SK-N-SH treated with all-trans-retinoic acid at 6 μM for 48 hours (cell line): ENCODE results near the gene SCAMP5.

Experiments used
- ARNTL ChIP-seq: fragments of 450-650 bp; formaldehyde crosslinking; IDR thresholded peaks from 2 replicates; pipeline ENCODE4 v1.5.0; 2020; ENCODE audit warnings: low read depth, mild to moderate bottlenecking, moderate library complexity, borderline replicate concordance
- BACH2 ChIP-seq: fragments of 250-450 bp; sonication (Bioruptor Pico); IDR thresholded peaks from 2 replicates; pipeline ENCODE4 v1.9.0; 2021; ENCODE audit warnings: mild to moderate bottlenecking, borderline replicate concordance
- CSDC2 ChIP-seq: fragments of 250-450 bp; sonication (Bioruptor Pico); IDR thresholded peaks from 2 replicates; pipeline ENCODE4 v1.5.0; 2020; ENCODE audit warnings: mild to moderate bottlenecking, moderate library complexity
- SNAI2 ChIP-seq: fragments of 250-450 bp; sonication (Bioruptor Pico); IDR thresholded peaks from 2 replicates; pipeline ENCODE4 v1.5.0; 2020; ENCODE audit warnings: mild to moderate bottlenecking, moderate library complexity
- TOX ChIP-seq: fragments of 250-450 bp; sonication (Bioruptor Pico); IDR thresholded peaks from 2 replicates; pipeline ENCODE4 v1.8.0; 2021; ENCODE audit warnings: mild to moderate bottlenecking, moderate library complexity, borderline replicate concordance
- ZFP3 ChIP-seq: fragments of 250-450 bp; sonication (Bioruptor Pico); IDR thresholded peaks from 2 replicates; pipeline ENCODE4 v1.5.0; 2020; ENCODE audit warnings: mild to moderate bottlenecking, moderate library complexity
- ZFP30 ChIP-seq: fragments of 450-650 bp; formaldehyde crosslinking; IDR thresholded peaks from 2 replicates; pipeline ENCODE4 v1.5.0; 2022; ENCODE audit warnings: mild to moderate bottlenecking, moderate library complexity
- ZNF565 ChIP-seq: fragments of 450-650 bp; formaldehyde crosslinking; conservative IDR thresholded peaks from 2 replicates; pipeline ENCODE4 v1.5.0; 2020; ENCODE audit warnings: low read depth, mild to moderate bottlenecking, moderate library complexity
- TF ChIP-seq, protein P1 (sequence below): fragments of 250-450 bp; sonication (Bioruptor Pico); IDR thresholded peaks from 2 replicates; pipeline ENCODE4 v1.5.1; 2020; ENCODE audit warnings: low read depth, mild to moderate bottlenecking, moderate library complexity
- TF ChIP-seq, protein P2 (sequence below): fragments of 250-450 bp; sonication (Bioruptor Pico); IDR thresholded peaks from 2 replicates; pipeline ENCODE4 v1.8.0; 2020; ENCODE audit warnings: mild to moderate bottlenecking, moderate library complexity, borderline replicate concordance

DNA sequence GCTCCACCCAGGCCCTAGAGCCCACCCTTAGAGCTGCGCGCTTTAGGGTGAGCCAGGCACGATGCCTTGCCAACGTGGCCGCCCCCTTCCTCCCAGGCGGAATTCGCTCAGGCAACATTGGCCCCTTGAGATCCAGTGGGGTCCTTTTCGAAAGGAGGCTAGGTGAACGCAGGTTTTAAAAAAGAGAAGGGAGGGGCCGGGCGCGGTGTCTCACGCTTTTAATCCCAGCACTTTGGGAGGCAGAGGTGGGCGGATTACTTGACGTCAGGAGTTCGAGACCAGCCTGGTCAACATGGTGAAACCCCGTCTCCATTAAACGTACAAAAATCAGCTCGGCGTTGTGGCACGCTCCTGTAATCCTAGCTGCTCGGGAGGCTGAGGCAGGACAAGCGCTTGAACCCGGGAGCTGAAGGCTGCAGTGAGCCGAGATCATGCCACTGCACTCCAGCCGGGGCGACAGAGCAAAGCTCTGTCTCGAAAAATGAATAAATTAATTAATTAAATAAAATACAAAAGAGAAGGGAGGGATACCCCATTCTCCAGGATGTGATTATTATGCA is 37.8 kb upstream of the SCAMP5 start:
- TF ChIP-seq ZNF565 (CRISPR knock-in tag) = no peak
- no peak for TF ChIP-seq TOX (CRISPR knock-in tag)
- no peak for TF ChIP-seq ZFP30
- no peak for TF ChIP-seq CSDC2 (CRISPR knock-in tag)
- TF ChIP-seq, protein P1, sequence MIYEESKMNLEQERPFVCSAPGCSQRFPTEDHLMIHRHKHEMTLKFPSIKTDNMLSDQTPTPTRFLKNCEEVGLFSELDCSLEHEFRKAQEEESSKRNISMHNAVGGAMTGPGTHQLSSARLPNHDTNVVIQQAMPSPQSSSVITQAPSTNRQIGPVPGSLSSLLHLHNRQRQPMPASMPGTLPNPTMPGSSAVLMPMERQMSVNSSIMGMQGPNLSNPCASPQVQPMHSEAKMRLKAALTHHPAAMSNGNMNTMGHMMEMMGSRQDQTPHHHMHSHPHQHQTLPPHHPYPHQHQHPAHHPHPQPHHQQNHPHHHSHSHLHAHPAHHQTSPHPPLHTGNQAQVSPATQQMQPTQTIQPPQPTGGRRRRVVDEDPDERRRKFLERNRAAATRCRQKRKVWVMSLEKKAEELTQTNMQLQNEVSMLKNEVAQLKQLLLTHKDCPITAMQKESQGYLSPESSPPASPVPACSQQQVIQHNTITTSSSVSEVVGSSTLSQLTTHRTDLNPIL = no peak
- no peak for TF ChIP-seq BACH2 (CRISPR knock-in tag)
- TF ChIP-seq, protein P2, sequence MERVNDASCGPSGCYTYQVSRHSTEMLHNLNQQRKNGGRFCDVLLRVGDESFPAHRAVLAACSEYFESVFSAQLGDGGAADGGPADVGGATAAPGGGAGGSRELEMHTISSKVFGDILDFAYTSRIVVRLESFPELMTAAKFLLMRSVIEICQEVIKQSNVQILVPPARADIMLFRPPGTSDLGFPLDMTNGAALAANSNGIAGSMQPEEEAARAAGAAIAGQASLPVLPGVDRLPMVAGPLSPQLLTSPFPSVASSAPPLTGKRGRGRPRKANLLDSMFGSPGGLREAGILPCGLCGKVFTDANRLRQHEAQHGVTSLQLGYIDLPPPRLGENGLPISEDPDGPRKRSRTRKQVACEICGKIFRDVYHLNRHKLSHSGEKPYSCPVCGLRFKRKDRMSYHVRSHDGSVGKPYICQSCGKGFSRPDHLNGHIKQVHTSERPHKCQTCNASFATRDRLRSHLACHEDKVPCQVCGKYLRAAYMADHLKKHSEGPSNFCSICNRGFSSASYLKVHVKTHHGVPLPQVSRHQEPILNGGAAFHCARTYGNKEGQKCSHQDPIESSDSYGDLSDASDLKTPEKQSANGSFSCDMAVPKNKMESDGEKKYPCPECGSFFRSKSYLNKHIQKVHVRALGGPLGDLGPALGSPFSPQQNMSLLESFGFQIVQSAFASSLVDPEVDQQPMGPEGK (CRISPR knock-in tag) = no peak
- no peak for TF ChIP-seq ARNTL (CRISPR knock-in tag)
- TF ChIP-seq ZFP3 (CRISPR knock-in tag) = no peak
- no peak for TF ChIP-seq SNAI2 (CRISPR knock-in tag)
